Activated B cell treated with CpG ODN at 0.5 μM for 24 hours (primary cell): ENCODE data around the gene STK24. TPM values are rescaled to one million over a fixed set of nuclear protein-coding genes. Genes with fewer than 3 reads are reported as not detected.

Experiments used
- ATAC-seq: fragments of 200-7000 bp; cut with Tn5 transposase; one replicate; pipeline ENCODE4 v1.10.0; 2021; ENCODE audit warnings: low read depth, mild to moderate bottlenecking, moderate library complexity
- CTCF ChIA-PET: fragments of 350-600 bp; sonication (Branson Sonifier 250); formaldehyde crosslinking; loops from one replicate; lab custom pipeline; 2021; ENCODE audit warnings: antibody characterized with exemption; lab: Charles Lee
- POLR2A ChIA-PET: fragments of 350-600 bp; sonication (Branson Sonifier 250); formaldehyde crosslinking; loops from one replicate; lab custom pipeline; 2021; ENCODE audit warnings: antibody characterized with exemption; lab: Charles Lee
- DNase-seq: peaks from one replicate; pipeline ENCODE4 v3.0.0; 2022
- H3K27ac Mint-ChIP-seq: one replicate; pipeline ENCODE4 v1.8.0; 2020; ENCODE audit warnings: mixed read lengths
- H3K27me3 Mint-ChIP-seq: one replicate; pipeline ENCODE4 v1.8.0; 2021; ENCODE audit warnings: mixed read lengths
- H3K36me3 Mint-ChIP-seq: one replicate; pipeline ENCODE4 v1.8.0; 2021; ENCODE audit warnings: low read depth, mixed read lengths
- H3K4me1 Mint-ChIP-seq: one replicate; pipeline ENCODE4 v1.8.0; 2021; ENCODE audit warnings: mixed read lengths
- H3K4me3 Mint-ChIP-seq: one replicate; pipeline ENCODE4 v1.8.0; 2020; ENCODE audit warnings: mild to moderate bottlenecking, mixed read lengths
- H3K9me3 Mint-ChIP-seq: one replicate; pipeline ENCODE4 v1.8.0; 2020; ENCODE audit warnings: mixed read lengths
- intact Hi-C: fragments of 100-400 bp; cut with micrococcal nuclease; formaldehyde crosslinking; loops from one replicate; pipeline ENCODE4 v1.15.1; 2024
- total RNA-seq: library from RNA; stranded (reverse); gene quantifications from 2 replicates; pipeline ENCODE4 v1.2.3, GENCODE V29; 2022
- TF ChIP-seq, protein P1 (sequence below): fragments of 200-600 bp; IDR thresholded peaks from one replicate; pipeline ENCODE4 v1.8.0; 2022; ENCODE audit warnings: antibody characterized with exemption, mild to moderate bottlenecking

STK24 gene
- total RNA-seq, 1 donor from 2014 or later = 84.8 TPM

DNA sequence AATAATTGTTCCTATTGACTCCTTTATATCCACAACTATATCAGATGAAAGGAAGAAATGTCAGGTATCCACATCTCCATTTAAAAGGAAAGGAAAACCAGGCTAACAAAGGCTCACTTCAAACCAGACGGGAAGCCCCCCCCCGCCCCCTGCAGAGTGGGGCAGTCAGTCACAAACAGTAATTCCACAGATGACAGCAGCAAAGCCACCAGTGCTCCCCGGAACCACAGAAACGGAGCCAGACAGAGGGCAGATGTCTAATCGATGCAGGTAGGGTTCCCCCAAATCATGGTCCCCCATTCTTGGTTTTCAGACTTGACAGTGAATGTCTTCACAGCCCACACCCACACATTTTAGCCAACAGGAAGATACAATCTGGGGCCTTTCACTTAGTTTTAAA lies 100.8 kb downstream of the STK24 start:
- no peaks in the 10 kb centered on the region for H3K9me3 Mint-ChIP-seq
- H3K27me3 Mint-ChIP-seq = no peaks in the 10 kb centered on the region
- CTCF ChIA-PET = interaction anchor here (0.6 to 1.5 kb wide), 8 partner anchors 8 to 220 kb away, joined by 3 to 4 read pairs (median 3); no protein-coding TSS in a partner anchor
- peaks cover 58% of the 10 kb centered on the region for H3K36me3 Mint-ChIP-seq
- intact Hi-C loops = loop anchor here (1.0 to 2.0 kb wide), 4 partner anchors 11 to 177 kb away; partner anchors contain the start of gene STK24
- H3K4me1 Mint-ChIP-seq = peaks cover 46% of the 10 kb centered on the region
- POLR2A ChIA-PET = interaction anchor here (0.5 to 1.7 kb wide), 8 partner anchors 9 to 100 kb away, joined by 3 to 22 read pairs (median 5); partner anchors contain the start of gene STK24
- TF ChIP-seq, protein P1, sequence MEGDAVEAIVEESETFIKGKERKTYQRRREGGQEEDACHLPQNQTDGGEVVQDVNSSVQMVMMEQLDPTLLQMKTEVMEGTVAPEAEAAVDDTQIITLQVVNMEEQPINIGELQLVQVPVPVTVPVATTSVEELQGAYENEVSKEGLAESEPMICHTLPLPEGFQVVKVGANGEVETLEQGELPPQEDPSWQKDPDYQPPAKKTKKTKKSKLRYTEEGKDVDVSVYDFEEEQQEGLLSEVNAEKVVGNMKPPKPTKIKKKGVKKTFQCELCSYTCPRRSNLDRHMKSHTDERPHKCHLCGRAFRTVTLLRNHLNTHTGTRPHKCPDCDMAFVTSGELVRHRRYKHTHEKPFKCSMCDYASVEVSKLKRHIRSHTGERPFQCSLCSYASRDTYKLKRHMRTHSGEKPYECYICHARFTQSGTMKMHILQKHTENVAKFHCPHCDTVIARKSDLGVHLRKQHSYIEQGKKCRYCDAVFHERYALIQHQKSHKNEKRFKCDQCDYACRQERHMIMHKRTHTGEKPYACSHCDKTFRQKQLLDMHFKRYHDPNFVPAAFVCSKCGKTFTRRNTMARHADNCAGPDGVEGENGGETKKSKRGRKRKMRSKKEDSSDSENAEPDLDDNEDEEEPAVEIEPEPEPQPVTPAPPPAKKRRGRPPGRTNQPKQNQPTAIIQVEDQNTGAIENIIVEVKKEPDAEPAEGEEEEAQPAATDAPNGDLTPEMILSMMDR = no peak
- H3K27ac Mint-ChIP-seq = peak overlapping the region; percentile 94
- DNase-seq = no peak
- H3K4me3 Mint-ChIP-seq = peak overlapping the region; percentile 76
- ATAC-seq = peak; percentile 14

GRCh38 chr13:98475522-98475921 lies 101.4 kb downstream of the STK24 start:
- Mint-ChIP-seq H3K27ac (no peak overlapping the region), H3K4me3 (no peak overlapping the region), H3K27me3 (no peaks in the 10 kb centered on the region), H3K4me1 (peaks cover 41% of the 10 kb centered on the region), H3K36me3 (peaks cover 58% of the 10 kb centered on the region), H3K9me3 (no peaks in the 10 kb centered on the region)
- ATAC-seq = no peak
- TF ChIP-seq, protein P1 = no peak
- ChIA-PET POLR2A (interaction anchor here (0.5 to 1.7 kb wide), 4 partner anchors 12 to 101 kb away, joined by 3 to 22 read pairs (median 5); partner anchors contain the start of gene STK24), CTCF (interaction anchor here (0.6 to 1.5 kb wide), 4 partner anchors 9 to 221 kb away, joined by 3 to 4 read pairs (median 3); no protein-coding TSS in a partner anchor)
- no peak for DNase-seq
- intact Hi-C loops = no loop called here

GRCh38 chr13:98474761-98475160 lies 102.1 kb downstream of the STK24 start:
- intact Hi-C loops = no loop called here
- TF ChIP-seq, protein P1 = no peak
- ChIA-PET CTCF (interaction anchor here (1.5 kb wide), 1 partner anchor 178 kb away, joined by 4 read pairs; no protein-coding TSS in a partner anchor), POLR2A (interaction anchor here (0.6 kb wide), 1 partner anchor 29 kb away, joined by 3 read pairs; no protein-coding TSS in a partner anchor)
- peaks cover 38% of the 10 kb centered on the region for H3K4me1 Mint-ChIP-seq
- no peak for ATAC-seq
- no peak overlapping the region for H3K27ac Mint-ChIP-seq
- DNase-seq = no peak
- no peak overlapping the region for H3K4me3 Mint-ChIP-seq
- H3K27me3 Mint-ChIP-seq = no peaks in the 10 kb centered on the region
- H3K9me3 Mint-ChIP-seq = no peaks in the 10 kb centered on the region
- H3K36me3 Mint-ChIP-seq = peaks cover 58% of the 10 kb centered on the region

DNA sequence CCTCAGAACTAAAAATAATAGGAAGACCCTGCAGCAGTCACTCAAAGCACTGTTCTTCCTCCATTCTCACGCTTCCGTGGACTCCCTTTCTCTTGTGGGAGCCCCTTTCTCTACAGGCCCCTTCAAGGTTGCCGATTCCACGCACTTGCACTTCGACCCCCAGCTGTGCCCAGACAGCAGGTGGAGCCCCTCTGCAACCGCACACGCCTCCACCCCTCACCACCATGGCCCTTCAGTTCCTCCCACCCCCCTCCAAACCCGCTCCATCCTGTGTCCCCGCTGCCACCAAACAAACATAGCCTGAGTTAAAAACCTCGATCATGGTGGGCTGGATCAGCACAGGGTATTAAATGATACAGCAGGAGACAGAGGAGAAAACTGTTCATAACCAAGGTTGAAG lies 102.6 kb downstream of the STK24 start:
- no peaks in the 10 kb centered on the region for H3K27me3 Mint-ChIP-seq
- peak overlapping the region; percentile 9 for H3K27ac Mint-ChIP-seq
- DNase-seq = no peak
- no peaks in the 10 kb centered on the region for H3K9me3 Mint-ChIP-seq
- ATAC-seq = no peak
- ChIA-PET CTCF (interaction anchor here (1.5 kb wide), 1 partner anchor 179 kb away, joined by 4 read pairs; no protein-coding TSS in a partner anchor), POLR2A (interaction anchor here (0.6 kb wide), 1 partner anchor 30 kb away, joined by 3 read pairs; no protein-coding TSS in a partner anchor)
- peaks cover 60% of the 10 kb centered on the region for H3K36me3 Mint-ChIP-seq
- TF ChIP-seq, protein P1 = no peak
- intact Hi-C loops = no loop called here
- peaks cover 33% of the 10 kb centered on the region for H3K4me1 Mint-ChIP-seq
- no peak overlapping the region for H3K4me3 Mint-ChIP-seq

- no peak overlapping the region for H3K4me3 Mint-ChIP-seq
- TF ChIP-seq, protein P1 = no peak
- H3K36me3 Mint-ChIP-seq = peaks cover 60% of the 10 kb centered on the region
- H3K27me3 Mint-ChIP-seq = no peaks in the 10 kb centered on the region
- peaks cover 29% of the 10 kb centered on the region for H3K4me1 Mint-ChIP-seq
- CTCF ChIA-PET = no interaction called here
- DNase-seq (no peak), ATAC-seq (no peak)
- intact Hi-C loops = no loop called here
- no peak overlapping the region for H3K27ac Mint-ChIP-seq
- POLR2A ChIA-PET = no interaction called here
- no peaks in the 10 kb centered on the region for H3K9me3 Mint-ChIP-seq
These were observed 103.1 kb downstream of the STK24 start for GRCh38 chr13:98473788-98474144.
